HS-27A (cell line): ENCODE results near the gene HSD3B1.
"Not testable (repeated sequence)": the region's sequence is repeated elsewhere in the genome, so short reads cannot be mapped to it uniquely, and the experiment has no call there.

Experiments used
- DNase-seq: peaks from one replicate; pipeline ENCODE4 v3.0.0-alpha.2; 2012; ENCODE audit warnings: low read depth, missing footprints

Gene HSD3B1

GRCh38 chr1:119553302-119554071 lies 46.5 kb downstream of the HSD3B1 start:
- peak; percentile 35 for DNase-seq

GRCh38 chr1:119554183-119554582 lies 47.2 kb downstream of the HSD3B1 start:
- peak; percentile 83 for DNase-seq

- no peak for DNase-seq
These were observed 49.4 kb downstream of the HSD3B1 start for GRCh38 chr1:119556423-119556822.

GRCh38 chr1:119560402-119560801 lies 53.4 kb downstream of the HSD3B1 start:
- not testable (repeated sequence) for DNase-seq

- no peak for DNase-seq
These were observed 57.5 kb downstream of the HSD3B1 start for GRCh38 chr1:119564548-119564947.
